Panc1 (cell line): ENCODE data around the gene TAF5. TPM values are rescaled to one million over a fixed set of nuclear protein-coding genes. Genes with fewer than 3 reads are reported as not detected.

Experiments used
- ATAC-seq: fragments of 200-7000 bp; cut with Tn5 transposase; 2 replicates; pipeline ENCODE4 v1.9.1; 2020; ENCODE audit warnings: mild to moderate bottlenecking, moderate library complexity
- BruUV-seq: library from RNA; stranded (reverse); fragments of 400-500 nt; replicated peaks from 2 replicates; lab custom pipeline; 2021; lab: Mats Ljungman, UMichigan
- CTCF ChIA-PET: fragments of 300-600 bp; sonication (Branson Sonifier 250); formaldehyde crosslinking; loops from one replicate; lab custom pipeline; 2022; ENCODE audit warnings: antibody characterized with exemption; lab: Charles Lee
- POLR2A ChIA-PET: fragments of 300-600 bp; sonication (Branson Sonifier 250); formaldehyde crosslinking; loops from one replicate; lab custom pipeline; 2022; ENCODE audit warnings: antibody characterized with exemption; lab: Charles Lee
- DNase-seq: peaks from one replicate; pipeline ENCODE4 v3.0.0-alpha.2; 2010; ENCODE audit warnings: low read depth, low spot score
- H3K27ac ChIP-seq: 2 replicates; pipeline ENCODE4 v1.5.1; 2011; ENCODE audit warnings: mild to moderate bottlenecking, low read length, inconsistent platforms
- H3K27me3 ChIP-seq: fragments of 200-500 bp; sonication (Bioruptor generic); 2 replicates; pipeline ENCODE4 v1.6.0; 2014; ENCODE audit warnings: low read length, inconsistent platforms; ENCODE audit not compliant: control insufficient read depth, insufficient read depth
- H3K36me3 ChIP-seq: fragments of 200-500 bp; sonication (Bioruptor generic); 2 replicates; pipeline ENCODE4 v1.5.1; 2014; ENCODE audit warnings: inconsistent platforms, mild to moderate bottlenecking, low read length, moderate library complexity; ENCODE audit not compliant: control insufficient read depth, insufficient read depth
- H3K4me1 ChIP-seq: 2 replicates; pipeline ENCODE4 v1.5.1; 2011; ENCODE audit warnings: inconsistent platforms, mild to moderate bottlenecking, low read length, moderate library complexity; ENCODE audit not compliant: control insufficient read depth, insufficient read depth
- H3K4me3 ChIP-seq, 2 experiments: 2 replicates each; pipeline ENCODE4 v1.5.1; 2011 to 2012; ENCODE audit warnings: low read depth in 2 of 2, low read length in 2 of 2, mild to moderate bottlenecking in 2 of 2, inconsistent platforms in 1 of 2, moderate library complexity in 1 of 2
- H3K9me3 ChIP-seq: fragments of 200-500 bp; sonication (Bioruptor generic); 2 replicates; pipeline ENCODE4 v1.5.1; 2014; ENCODE audit warnings: low read depth, mild to moderate bottlenecking, inconsistent platforms, low read length, moderate library complexity; ENCODE audit not compliant: control insufficient read depth, insufficient read depth
- CTCF ChIP-seq: fragments of 450-650 bp; IDR thresholded peaks from 2 replicates; pipeline ENCODE4 v1.5.1; 2017; ENCODE audit warnings: mild to moderate bottlenecking
- POLR2AphosphoS5 ChIP-seq: IDR thresholded peaks from 2 replicates; pipeline ENCODE4 v1.6.1; 2012; ENCODE audit warnings: mild to moderate bottlenecking, low read depth, low read length, moderate library complexity
- REST ChIP-seq, 2 experiments: IDR thresholded peaks; 2 replicates each; pipeline ENCODE4 v1.6.1; 2011 to 2012; ENCODE audit warnings: low read depth in 2 of 2, control low read depth in 1 of 2, low read length in 1 of 2, mild to moderate bottlenecking in 1 of 2, moderate library complexity in 1 of 2; ENCODE audit not compliant: insufficient read depth in 1 of 2
- SIN3A ChIP-seq: IDR thresholded peaks from 2 replicates; pipeline ENCODE4 v1.6.1; 2012; ENCODE audit warnings: low read depth, mild to moderate bottlenecking, low read length, moderate library complexity, borderline replicate concordance; ENCODE audit not compliant: insufficient read depth
- TCF7L2 ChIP-seq: IDR thresholded peaks from 2 replicates; pipeline ENCODE4 v1.6.1; 2011; ENCODE audit warnings: mild to moderate bottlenecking, low read depth, low read length, inconsistent platforms
- in situ Hi-C: cut with HindIII; loops from 2 replicates; pipeline ENCODE4 v1.10.0; 2016; ENCODE audit warnings: low sequenced_read_pairs, low pct_unique_long_range_greater_than_20kb
- intact Hi-C: fragments of 100-400 bp; cut with micrococcal nuclease; formaldehyde crosslinking; loops from one replicate; pipeline ENCODE4 v1.10.0; 2022; ENCODE audit not compliant: unreplicated experiment
- total RNA-seq: library from RNA; stranded (reverse); gene quantifications from one replicate; pipeline ENCODE4 v1.2.1, GENCODE V29; 2021; ENCODE audit not compliant: unreplicated experiment

The TAF5 gene
- total RNA-seq, 1 experiment from 2014 or later: 6.0 TPM

- no peaks in the 10 kb centered on the region for H3K4me1 ChIP-seq
- BruUV-seq: no TSS peak
- TF ChIP-seq TCF7L2 (no peak), CTCF (no peak), POLR2AphosphoS5 (no peak), SIN3A (no peak), REST (IDR thresholded peaks at IDR 0.05; ENCODE audit: insufficient read depth in 1 of 2, low read depth in 2 of 2, low read length in 1 of 2) (no peak)
- intact Hi-C loops (no loop called here), in situ Hi-C loops (no loop called here)
- peaks cover 22% of the 10 kb centered on the region for H3K36me3 ChIP-seq
- ATAC-seq (no peak), DNase-seq (no peak)
- no peaks in the 10 kb centered on the region for H3K9me3 ChIP-seq
- ChIA-PET CTCF (interaction anchor here (0.6 kb wide), 1 partner anchor 155 kb away, joined by 7 read pairs; no protein-coding TSS in a partner anchor), POLR2A (interaction anchor here (0.5 to 0.8 kb wide), 3 partner anchors 9 to 33 kb away, joined by 3 to 6 read pairs (median 4); no protein-coding TSS in a partner anchor)
- H3K4me3 ChIP-seq: no peak overlapping the region
- H3K27me3 ChIP-seq: no peaks in the 10 kb centered on the region
- no peak overlapping the region for H3K27ac ChIP-seq
These were observed 33.7 kb upstream of the TAF5 start for GRCh38 chr10:103333934-103334520.

GRCh38 chr10:103334567-103334966, 33.2 kb upstream of the TAF5 start:
- ATAC-seq: no peak
- no peak for DNase-seq
- H3K9me3 ChIP-seq: no peaks in the 10 kb centered on the region
- H3K4me3 ChIP-seq: no peak overlapping the region
- no peak overlapping the region for H3K27ac ChIP-seq
- H3K27me3 ChIP-seq: no peaks in the 10 kb centered on the region
- in situ Hi-C loops: no loop called here
- BruUV-seq: no TSS peak
- ChIA-PET POLR2A (interaction anchor here (0.6 kb wide), 1 partner anchor 15 kb away, joined by 6 read pairs; no protein-coding TSS in a partner anchor), CTCF (interaction anchor here (0.6 to 0.8 kb wide), 2 partner anchors 13 to 155 kb away, joined by 3 to 7 read pairs; no protein-coding TSS in a partner anchor)
- H3K36me3 ChIP-seq: peaks cover 22% of the 10 kb centered on the region
- intact Hi-C loops: no loop called here
- TF ChIP-seq TCF7L2 (no peak), REST (IDR thresholded peaks at IDR 0.05; ENCODE audit: insufficient read depth in 1 of 2, low read depth in 2 of 2, low read length in 1 of 2) (no peak), POLR2AphosphoS5 (no peak), SIN3A (no peak), CTCF (no peak)
- no peaks in the 10 kb centered on the region for H3K4me1 ChIP-seq
